Measurements from ENCODE around the gene ARFGAP3.

The ARFGAP3 gene

DNA sequence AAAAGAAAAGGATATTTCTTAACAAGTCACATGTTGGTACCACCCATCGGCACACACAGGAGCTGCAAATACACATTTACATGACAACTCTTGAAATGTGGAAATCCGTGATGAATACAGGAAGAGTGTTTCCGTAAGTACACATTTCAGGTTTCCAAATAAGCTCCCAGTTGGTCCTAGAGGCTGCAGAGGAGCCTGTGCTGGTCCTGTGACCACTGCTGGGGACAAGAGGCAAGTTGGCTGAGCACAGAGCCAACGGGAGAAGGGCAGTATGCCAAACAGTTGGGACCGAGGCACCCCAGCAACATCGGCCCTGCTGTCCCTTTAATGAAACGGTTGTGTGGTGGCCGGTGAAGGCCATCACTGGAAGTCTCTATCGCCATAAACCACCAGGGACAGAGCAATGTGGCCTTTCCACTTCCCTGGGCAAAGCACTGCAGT is 38.5 kb upstream of the ARFGAP3 start:
- Histone ChIP-seq H3K9ac (ENCODE audit: insufficient read length) (no peak overlapping the region), H3K36me3 (ENCODE audit: insufficient read depth, low read length) (no peaks in the 10 kb centered on the region; the same call in 1 of the 2 replicates), H3K4me3 (no peak overlapping the region), H3K9me3 (ENCODE audit: low read depth, low read length) (no peaks in the 10 kb centered on the region), H3K27ac (no peak overlapping the region)
- TF ChIP-seq POLR2AphosphoS5 (IDR thresholded peaks at IDR 0.05; ENCODE audit: borderline replicate concordance, low read depth, low read length): no peak
- no peak for TF ChIP-seq EZH2 (IDR thresholded peaks at IDR 0.05)
- TF ChIP-seq FOXP2 (optimal IDR thresholded peaks at IDR 0.05; ENCODE audit: control extremely low read depth, extremely low read length, insufficient read depth): no peak
- no peak for DNase-seq (ENCODE audit: low read depth, low spot score)

DNA sequence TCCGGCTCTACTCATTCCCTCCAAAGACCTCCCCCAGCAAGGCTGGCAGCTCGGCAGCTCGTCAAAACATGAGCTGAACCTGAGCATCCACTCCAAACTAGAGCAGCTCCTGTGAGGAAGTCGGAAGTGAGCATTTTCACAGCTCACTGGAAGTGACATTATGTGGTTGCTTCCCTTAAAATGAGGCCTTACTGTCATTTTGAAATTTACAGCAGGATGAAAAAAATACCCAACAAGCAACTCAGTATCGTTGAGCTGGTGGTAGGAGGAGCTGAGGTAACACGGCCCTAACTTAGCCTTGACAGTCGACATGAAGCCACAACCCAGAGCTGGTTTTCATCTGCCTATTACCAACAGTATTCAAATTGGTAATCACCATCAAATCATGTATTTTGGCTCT is 38.0 kb upstream of the ARFGAP3 start:
- Histone ChIP-seq H3K36me3 (ENCODE audit: insufficient read depth, low read length) (no peaks in the 10 kb centered on the region; the same call in 1 of the 2 replicates), H3K4me3 (no peak overlapping the region), H3K27ac (no peak overlapping the region), H3K9ac (ENCODE audit: insufficient read length) (no peak overlapping the region), H3K9me3 (ENCODE audit: low read depth, low read length) (no peaks in the 10 kb centered on the region)
- TF ChIP-seq EZH2 (IDR thresholded peaks at IDR 0.05) (no peak), FOXP2 (optimal IDR thresholded peaks at IDR 0.05; ENCODE audit: control extremely low read depth, extremely low read length, insufficient read depth) (no peak), POLR2AphosphoS5 (IDR thresholded peaks at IDR 0.05; ENCODE audit: borderline replicate concordance, low read depth, low read length) (no peak)
- DNase-seq (ENCODE audit: low read depth, low spot score): no peak

DNA sequence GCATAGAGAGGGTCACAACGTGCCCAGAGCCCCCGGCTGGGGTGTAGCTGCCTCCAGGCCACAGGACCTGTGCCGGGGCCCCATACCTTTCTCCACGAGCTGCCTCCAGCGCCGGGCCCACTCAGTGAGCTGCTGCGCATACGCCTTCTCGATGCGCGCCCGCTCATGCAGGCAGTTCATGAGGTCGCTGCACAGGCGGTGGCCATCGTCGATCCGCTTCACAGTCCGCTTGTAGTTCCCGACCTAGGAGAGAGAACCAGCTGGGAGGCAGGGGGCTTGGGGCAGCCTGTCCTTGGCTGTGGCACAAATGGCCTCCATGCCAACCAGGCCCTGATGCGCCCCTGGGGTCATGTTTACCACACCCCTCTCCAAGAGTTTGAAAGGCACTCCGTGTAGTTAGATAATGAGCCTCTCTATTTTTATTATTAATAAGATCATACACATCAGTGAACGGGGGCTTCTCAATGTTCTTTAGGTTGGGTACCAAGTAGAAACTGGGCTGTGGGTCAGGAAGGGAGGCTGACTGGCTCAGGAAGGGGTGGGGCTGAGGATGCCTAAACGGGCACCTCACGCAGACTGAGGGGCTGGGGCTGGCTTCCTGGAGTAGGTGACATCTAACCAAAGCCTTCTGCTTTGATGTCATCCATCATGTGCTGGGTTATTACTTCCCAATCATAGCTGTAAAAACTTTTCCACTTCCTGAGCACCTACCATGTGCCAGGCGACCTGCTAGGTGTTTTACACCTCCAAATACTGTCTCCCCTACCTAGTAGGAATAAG is 36.5 kb upstream of the ARFGAP3 start:
- Histone ChIP-seq H3K9ac (ENCODE audit: insufficient read length) (no peak overlapping the region), H3K4me3 (no peak overlapping the region), H3K9me3 (ENCODE audit: low read depth, low read length) (no peaks in the 10 kb centered on the region), H3K27ac (no peak overlapping the region), H3K36me3 (ENCODE audit: insufficient read depth, low read length) (no peaks in the 10 kb centered on the region; the same call in 1 of the 2 replicates)
- DNase-seq (ENCODE audit: low read depth, low spot score): no peak
- TF ChIP-seq POLR2AphosphoS5 (IDR thresholded peaks at IDR 0.05; ENCODE audit: borderline replicate concordance, low read depth, low read length) (no peak), EZH2 (IDR thresholded peaks at IDR 0.05) (no peak), FOXP2 (optimal IDR thresholded peaks at IDR 0.05; ENCODE audit: control extremely low read depth, extremely low read length, insufficient read depth) (no peak)

DNA sequence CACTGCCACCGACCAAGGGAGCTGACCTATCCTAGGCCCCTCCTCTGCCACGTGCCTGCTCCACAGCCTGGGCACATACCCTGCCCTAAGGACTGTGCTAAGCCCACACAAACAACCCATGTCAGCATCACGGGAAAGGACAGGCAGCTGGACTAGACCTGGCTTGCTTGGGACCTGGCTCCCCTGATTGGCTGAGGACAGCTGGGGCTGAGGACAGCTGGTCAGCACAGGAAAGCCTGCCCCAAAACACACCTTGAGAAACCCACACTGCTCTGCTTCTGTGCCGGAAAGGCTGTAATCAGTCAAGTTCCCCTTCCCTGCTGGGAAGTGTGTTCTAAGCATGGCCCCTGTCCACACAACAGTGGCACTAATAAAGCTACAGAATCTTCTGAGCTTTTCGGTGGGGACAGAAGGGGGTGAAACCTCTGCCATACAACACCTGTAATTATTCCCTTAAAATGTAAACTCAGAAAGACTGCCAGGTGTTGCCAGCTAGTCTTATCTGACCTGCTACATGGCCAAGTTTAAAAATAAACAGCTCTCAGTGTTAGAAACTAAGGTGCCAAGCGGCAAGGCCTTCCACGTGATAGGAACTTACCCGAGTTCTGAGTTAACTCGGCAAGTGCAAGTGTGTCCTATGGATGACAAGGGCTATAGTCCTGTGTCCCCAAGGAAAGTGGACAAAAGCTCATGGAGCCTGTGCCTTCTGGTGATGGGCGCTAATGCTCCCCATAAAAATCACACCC is 35.7 kb upstream of the ARFGAP3 start:
- H3K4me3 ChIP-seq: no peak overlapping the region
- no peak overlapping the region for H3K9ac ChIP-seq (ENCODE audit: insufficient read length)
- H3K9me3 ChIP-seq (ENCODE audit: low read depth, low read length): no peaks in the 10 kb centered on the region
- H3K36me3 ChIP-seq (ENCODE audit: insufficient read depth, low read length): no peaks in the 10 kb centered on the region; the same call in 1 of the 2 replicates
- no peak overlapping the region for H3K27ac ChIP-seq
- TF ChIP-seq POLR2AphosphoS5 (IDR thresholded peaks at IDR 0.05; ENCODE audit: borderline replicate concordance, low read depth, low read length): no peak
- TF ChIP-seq EZH2 (IDR thresholded peaks at IDR 0.05): no peak
- TF ChIP-seq FOXP2 (optimal IDR thresholded peaks at IDR 0.05; ENCODE audit: control extremely low read depth, extremely low read length, insufficient read depth): no peak
- no peak for DNase-seq (ENCODE audit: low read depth, low spot score)

DNA sequence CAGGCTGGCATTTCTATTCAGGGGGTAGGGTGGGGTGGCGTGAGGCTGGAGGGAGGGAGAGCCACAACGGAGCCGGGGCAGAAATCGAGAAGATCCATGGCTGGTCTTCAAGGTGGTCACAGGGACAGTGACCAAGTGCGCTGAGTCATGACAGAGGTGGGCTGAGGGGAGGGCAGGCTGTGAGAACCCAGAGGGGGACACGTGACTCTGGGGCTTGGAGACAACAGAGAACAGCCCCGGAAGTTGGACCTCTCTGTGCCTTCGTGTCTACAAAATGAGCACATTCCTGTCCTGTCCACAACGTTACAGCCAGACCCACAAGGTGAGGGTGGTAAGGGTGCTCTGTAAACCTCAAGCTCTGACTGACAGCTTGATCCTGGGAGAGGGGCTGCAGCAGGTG is 35.1 kb upstream of the ARFGAP3 start:
- no peak overlapping the region for H3K4me3 ChIP-seq
- H3K9ac ChIP-seq (ENCODE audit: insufficient read length): no peak overlapping the region
- H3K27ac ChIP-seq: no peak overlapping the region
- H3K9me3 ChIP-seq (ENCODE audit: low read depth, low read length): no peaks in the 10 kb centered on the region
- DNase-seq (ENCODE audit: low read depth, low spot score): no peak
- no peak for TF ChIP-seq EZH2 (IDR thresholded peaks at IDR 0.05)
- TF ChIP-seq FOXP2 (optimal IDR thresholded peaks at IDR 0.05; ENCODE audit: control extremely low read depth, extremely low read length, insufficient read depth): no peak
- no peak for TF ChIP-seq POLR2AphosphoS5 (IDR thresholded peaks at IDR 0.05; ENCODE audit: borderline replicate concordance, low read depth, low read length)
- no peaks in the 10 kb centered on the region; the same call in 1 of the 2 replicates for H3K36me3 ChIP-seq (ENCODE audit: insufficient read depth, low read length)

DNA sequence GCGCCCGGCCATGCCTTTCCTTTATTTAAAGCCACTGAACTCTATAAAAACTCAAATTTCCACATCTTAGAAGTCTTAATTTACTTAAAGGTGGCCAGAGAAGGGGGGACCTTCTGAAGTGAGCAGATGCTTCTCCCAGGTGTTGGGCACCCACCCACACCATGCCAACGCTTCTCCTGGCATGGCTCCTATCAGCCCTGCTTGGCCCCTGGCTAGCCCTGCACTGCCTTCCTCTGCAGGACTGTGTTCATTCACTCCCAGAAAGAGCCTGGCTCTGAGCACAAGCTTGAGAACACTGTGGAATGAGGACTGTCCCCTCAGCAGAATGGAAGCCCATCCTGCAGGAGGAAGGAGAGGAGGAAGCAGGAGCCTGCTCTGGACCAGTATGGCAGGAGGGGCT is 34.6 kb upstream of the ARFGAP3 start:
- DNase-seq (ENCODE audit: low read depth, low spot score): no peak
- H3K9ac ChIP-seq (ENCODE audit: insufficient read length): no peak overlapping the region
- TF ChIP-seq EZH2 (IDR thresholded peaks at IDR 0.05) (no peak), FOXP2 (optimal IDR thresholded peaks at IDR 0.05; ENCODE audit: control extremely low read depth, extremely low read length, insufficient read depth) (no peak), POLR2AphosphoS5 (IDR thresholded peaks at IDR 0.05; ENCODE audit: borderline replicate concordance, low read depth, low read length) (no peak)
- H3K27ac ChIP-seq: no peak overlapping the region
- no peaks in the 10 kb centered on the region for H3K9me3 ChIP-seq (ENCODE audit: low read depth, low read length)
- H3K36me3 ChIP-seq (ENCODE audit: insufficient read depth, low read length): no peaks in the 10 kb centered on the region; the same call in 1 of the 2 replicates
- H3K4me3 ChIP-seq: no peak overlapping the region

DNA sequence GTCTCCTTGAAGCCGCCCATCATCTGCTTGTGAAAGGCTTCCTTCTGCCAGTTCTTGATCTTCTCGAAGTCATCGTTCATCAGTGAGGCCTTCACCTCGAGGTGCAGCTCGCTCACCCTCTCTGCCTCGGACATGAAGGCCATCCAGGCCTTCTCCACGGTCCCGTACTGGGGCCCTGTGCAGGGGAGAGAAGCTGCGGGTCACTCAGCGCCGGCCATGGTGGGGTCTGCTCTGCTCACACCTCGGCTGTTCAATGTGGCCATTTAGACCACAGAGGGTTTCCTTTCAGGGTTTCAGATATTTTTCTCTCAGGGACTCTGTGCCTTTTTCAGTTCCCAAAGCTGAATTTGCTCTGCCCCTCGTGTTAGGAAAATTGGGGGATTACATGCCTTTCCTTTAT is 33.9 kb upstream of the ARFGAP3 start:
- H3K36me3 ChIP-seq (ENCODE audit: insufficient read depth, low read length): no peaks in the 10 kb centered on the region; the same call in 1 of the 2 replicates
- H3K27ac ChIP-seq: no peak overlapping the region
- H3K9ac ChIP-seq (ENCODE audit: insufficient read length): no peak overlapping the region
- TF ChIP-seq POLR2AphosphoS5 (IDR thresholded peaks at IDR 0.05; ENCODE audit: borderline replicate concordance, low read depth, low read length) (no peak), FOXP2 (optimal IDR thresholded peaks at IDR 0.05; ENCODE audit: control extremely low read depth, extremely low read length, insufficient read depth) (no peak), EZH2 (IDR thresholded peaks at IDR 0.05) (no peak)
- no peaks in the 10 kb centered on the region for H3K9me3 ChIP-seq (ENCODE audit: low read depth, low read length)
- DNase-seq (ENCODE audit: low read depth, low spot score): no peak
- no peak overlapping the region for H3K4me3 ChIP-seq

DNA sequence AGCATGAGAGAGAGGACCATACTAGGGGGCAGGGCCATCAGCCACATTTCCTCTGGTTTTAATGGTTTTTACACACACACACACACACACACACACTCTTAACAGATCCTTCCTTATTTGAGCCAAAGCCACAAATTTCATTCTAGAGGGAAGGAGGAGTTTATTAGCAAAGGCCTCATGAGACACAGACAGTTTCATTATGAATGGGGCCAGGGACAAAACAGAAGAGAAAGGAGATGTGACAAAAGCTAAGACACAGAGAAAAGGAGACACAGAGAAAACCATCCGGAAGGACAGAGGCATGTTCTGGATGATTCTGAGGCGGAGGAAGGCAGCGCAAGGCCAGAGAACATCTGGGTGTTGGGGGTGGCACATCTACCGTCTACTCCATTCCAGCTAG is 32.2 kb upstream of the ARFGAP3 start:
- TF ChIP-seq POLR2AphosphoS5 (IDR thresholded peaks at IDR 0.05; ENCODE audit: borderline replicate concordance, low read depth, low read length) (no peak), FOXP2 (optimal IDR thresholded peaks at IDR 0.05; ENCODE audit: control extremely low read depth, extremely low read length, insufficient read depth) (no peak), EZH2 (IDR thresholded peaks at IDR 0.05) (no peak)
- no peak for DNase-seq (ENCODE audit: low read depth, low spot score)
- H3K36me3 ChIP-seq (ENCODE audit: insufficient read depth, low read length): peaks cover 4% of the 10 kb centered on the region; the same call in 1 of the 2 replicates
- no peaks in the 10 kb centered on the region for H3K9me3 ChIP-seq (ENCODE audit: low read depth, low read length)
- H3K9ac ChIP-seq (ENCODE audit: insufficient read length): no peak overlapping the region
- H3K4me3 ChIP-seq: no peak overlapping the region
- H3K27ac ChIP-seq: no peak overlapping the region

Measured in SK-N-MC (cell line).